ENCODE data around the gene POTEE. TPM values are rescaled to one million over a fixed set of nuclear protein-coding genes. Genes with fewer than 3 reads are reported as not detected.

The POTEE gene
- total RNA-seq, 1 donor from 2014 or later: not detected

Other genes starting within 250 kb of the POTEE start
- gene FAM168B, start 116.1 kb upstream of the POTEE start, total RNA-seq: 96.1 TPM
- 34.1 TPM for gene PLEKHB2, start 104.2 kb upstream of the POTEE start, total RNA-seq
- gene RAB6D, start 154.6 kb downstream of the POTEE start, total RNA-seq: 0.07 TPM